Left lung (tissue), 10 donors: ENCODE measurements around the gene GAS2L2. TPM values are rescaled to one million over a fixed set of nuclear protein-coding genes. Genes with fewer than 3 reads are reported as not detected.

Source experiments
- ATAC-seq: fragments of 200-7000 bp; cut with Tn5 transposase; one replicate; pipeline ENCODE4 v1.9.1; 2020; ENCODE audit warnings: moderate library complexity
- DNase-seq, 4 donors: peaks; one replicate each; pipeline ENCODE4 v3.0.0-alpha.2; 2013 to 2020
- H3K27ac ChIP-seq, 2 donors: fragments of 200-600 bp; sonication (generic) in 1 of 2; one replicate each; pipeline versions ENCODE4 v1.5.0 to v1.8.0; 2020 to 2021
- H3K27me3 ChIP-seq, 2 donors: fragments of 200-600 bp; sonication (generic) in 1 of 2; one replicate each; pipeline versions ENCODE4 v1.5.0 to v1.8.0; 2020 to 2021
- H3K36me3 ChIP-seq, 2 donors: fragments of 200-600 bp; sonication (generic) in 1 of 2; one replicate each; pipeline versions ENCODE4 v1.5.0 to v1.8.0; 2020 to 2021
- H3K4me1 ChIP-seq, 2 donors: fragments of 200-600 bp; one replicate each; pipeline ENCODE4 v1.8.0; 2021
- H3K4me3 ChIP-seq, 2 donors: fragments of 200-600 bp; sonication (generic) in 1 of 2; one replicate each; pipeline versions ENCODE4 v1.5.0 to v1.8.0; 2020 to 2021; ENCODE audit warnings: mild to moderate bottlenecking in 1 of 2
- H3K9me3 ChIP-seq, 2 donors: fragments of 200-600 bp; sonication (generic) in 1 of 2; one replicate each; pipeline versions ENCODE4 v1.5.0 to v1.8.0; 2020 to 2021
- intact Hi-C, 2 donors: fragments of 100-400 bp; cut with DNase I; formaldehyde crosslinking; loops; one replicate each; pipeline versions ENCODE4 v1.11.2 to v1.14.2; 2022
- polyA plus RNA-seq, 6 donors: library from polyadenylated mRNA; unstranded; fragments of 120-200 nt; gene quantifications; one replicate each; pipeline ENCODE4 v1.2.1, GENCODE V29; 2013; ENCODE audit not compliant: insufficient read length in 6 of 6
- total RNA-seq, 2 donors: library from RNA; stranded (reverse); fragmentation: NEBNext Ultra II Directional; extraction: Animal tissue kit (Norgen Biotek cat#: 25700); gene quantifications; one replicate each; pipeline ENCODE4 v1.2.1, GENCODE V29; 2021
- TF ChIP-seq, protein P1 (sequence below), 2 donors: fragments of 200-600 bp; sonication (generic) in 1 of 2; IDR thresholded peaks; one replicate each; pipeline versions ENCODE4 v1.5.0 to v1.8.0; 2021; ENCODE audit warnings: antibody characterized with exemption in 2 of 2
- donor health status: DM: no; HTN: yes; CAD: no.
- donor health status: DM: no; HTN: no; CAD: no.

The GAS2L2 gene
- total and polyA plus RNA-seq, 8 donors = 0.15 to 1.8 (median 1.1) TPM

DNA sequence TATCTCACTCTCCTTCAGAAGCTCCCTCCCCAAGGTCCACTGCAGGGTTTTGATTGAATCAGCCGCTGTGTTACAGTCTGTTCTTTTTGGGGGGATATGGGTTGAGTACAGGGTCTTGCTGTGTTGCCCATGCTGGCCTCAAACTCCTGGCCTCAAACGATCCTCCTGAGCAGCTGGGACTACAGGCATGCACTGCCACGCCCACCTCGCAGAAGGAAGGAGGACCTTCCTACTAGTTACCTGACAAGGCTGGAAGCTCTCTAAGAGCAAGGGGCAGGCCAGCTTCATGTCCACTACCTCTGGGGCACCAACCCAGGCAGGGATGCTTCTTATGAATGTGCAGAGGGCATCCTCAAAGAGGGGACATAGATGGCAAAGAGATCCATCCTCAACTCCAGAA is 44.3 kb upstream of the GAS2L2 start:
- no peaks in the 10 kb centered on the region for H3K36me3 ChIP-seq
- TF ChIP-seq, protein P1, sequence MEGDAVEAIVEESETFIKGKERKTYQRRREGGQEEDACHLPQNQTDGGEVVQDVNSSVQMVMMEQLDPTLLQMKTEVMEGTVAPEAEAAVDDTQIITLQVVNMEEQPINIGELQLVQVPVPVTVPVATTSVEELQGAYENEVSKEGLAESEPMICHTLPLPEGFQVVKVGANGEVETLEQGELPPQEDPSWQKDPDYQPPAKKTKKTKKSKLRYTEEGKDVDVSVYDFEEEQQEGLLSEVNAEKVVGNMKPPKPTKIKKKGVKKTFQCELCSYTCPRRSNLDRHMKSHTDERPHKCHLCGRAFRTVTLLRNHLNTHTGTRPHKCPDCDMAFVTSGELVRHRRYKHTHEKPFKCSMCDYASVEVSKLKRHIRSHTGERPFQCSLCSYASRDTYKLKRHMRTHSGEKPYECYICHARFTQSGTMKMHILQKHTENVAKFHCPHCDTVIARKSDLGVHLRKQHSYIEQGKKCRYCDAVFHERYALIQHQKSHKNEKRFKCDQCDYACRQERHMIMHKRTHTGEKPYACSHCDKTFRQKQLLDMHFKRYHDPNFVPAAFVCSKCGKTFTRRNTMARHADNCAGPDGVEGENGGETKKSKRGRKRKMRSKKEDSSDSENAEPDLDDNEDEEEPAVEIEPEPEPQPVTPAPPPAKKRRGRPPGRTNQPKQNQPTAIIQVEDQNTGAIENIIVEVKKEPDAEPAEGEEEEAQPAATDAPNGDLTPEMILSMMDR (IDR thresholded peaks at IDR 0.05) = no peak
- H3K4me1 ChIP-seq = peaks cover 14 to 51% of the 10 kb centered on the region in 2 donors
- intact Hi-C loops = no loop called here
- H3K9me3 ChIP-seq = no peaks in the 10 kb centered on the region
- peaks cover 16 to 53% of the 10 kb centered on the region in 2 donors for H3K27me3 ChIP-seq
- no peak for DNase-seq
- no peak overlapping the region for H3K4me3 ChIP-seq
- no peak for ATAC-seq
- no peak overlapping the region for H3K27ac ChIP-seq

DNA sequence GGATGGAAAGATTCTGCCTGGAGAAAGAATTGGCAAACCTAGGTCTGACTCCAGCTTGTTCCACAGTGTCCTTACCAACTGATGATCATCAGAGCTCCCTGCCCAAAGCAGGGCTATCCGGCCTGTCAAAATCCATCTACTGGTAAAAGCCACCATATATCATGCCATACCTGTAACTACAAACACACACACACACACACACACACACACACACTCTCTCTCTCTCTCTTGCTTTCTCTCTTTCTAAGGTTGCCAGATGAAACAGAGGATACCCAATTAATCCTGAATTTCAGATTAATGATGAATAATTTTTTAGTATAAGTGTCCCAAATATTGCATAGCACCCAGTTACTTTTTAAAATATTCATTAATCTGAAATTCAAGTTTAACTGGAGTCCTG is 43.9 kb upstream of the GAS2L2 start:
- H3K27ac ChIP-seq = no peak overlapping the region
- no peak overlapping the region for H3K4me3 ChIP-seq
- H3K27me3 ChIP-seq = peaks cover 16 to 53% of the 10 kb centered on the region in 2 donors
- TF ChIP-seq, protein P1 (IDR thresholded peaks at IDR 0.05) = no peak
- peaks cover 14 to 47% of the 10 kb centered on the region in 2 donors for H3K4me1 ChIP-seq
- no peaks in the 10 kb centered on the region for H3K36me3 ChIP-seq
- no peaks in the 10 kb centered on the region for H3K9me3 ChIP-seq
- DNase-seq (no peak), ATAC-seq (no peak)
- intact Hi-C loops = no loop called here

DNA sequence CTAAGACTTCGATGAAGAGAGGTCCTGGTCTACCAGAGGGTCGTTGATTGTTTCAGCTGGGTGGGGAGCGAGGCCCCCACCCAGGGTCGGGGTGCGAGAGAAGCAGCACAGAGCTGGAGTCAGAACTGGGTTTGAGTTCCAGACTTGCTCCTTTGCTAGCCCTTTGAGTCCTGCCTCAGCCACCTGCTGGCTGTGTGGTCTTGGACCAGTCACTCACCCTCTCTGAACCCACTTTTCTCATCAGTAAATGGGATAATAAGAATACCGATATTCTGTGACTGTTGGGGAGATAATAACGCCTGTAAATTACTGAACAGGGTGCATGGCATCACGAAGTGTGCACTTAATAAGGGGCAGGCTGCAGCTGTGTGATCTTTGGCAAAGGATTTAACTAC is 42.8 kb upstream of the GAS2L2 start:
- H3K4me3 ChIP-seq = peak overlapping the region; percentile 56 to 58
- TF ChIP-seq, protein P1 (IDR thresholded peaks at IDR 0.05) = no peak
- ATAC-seq (no peak), DNase-seq (no peak)
- no peaks in the 10 kb centered on the region for H3K9me3 ChIP-seq
- intact Hi-C loops = no loop called here
- no peaks in the 10 kb centered on the region for H3K36me3 ChIP-seq
- peaks cover 16 to 53% of the 10 kb centered on the region in 2 donors for H3K27me3 ChIP-seq
- H3K27ac ChIP-seq = peak overlapping the region in 1 of 2 donors; percentile 53
- H3K4me1 ChIP-seq = peaks cover 14 to 36% of the 10 kb centered on the region in 2 donors

DNA sequence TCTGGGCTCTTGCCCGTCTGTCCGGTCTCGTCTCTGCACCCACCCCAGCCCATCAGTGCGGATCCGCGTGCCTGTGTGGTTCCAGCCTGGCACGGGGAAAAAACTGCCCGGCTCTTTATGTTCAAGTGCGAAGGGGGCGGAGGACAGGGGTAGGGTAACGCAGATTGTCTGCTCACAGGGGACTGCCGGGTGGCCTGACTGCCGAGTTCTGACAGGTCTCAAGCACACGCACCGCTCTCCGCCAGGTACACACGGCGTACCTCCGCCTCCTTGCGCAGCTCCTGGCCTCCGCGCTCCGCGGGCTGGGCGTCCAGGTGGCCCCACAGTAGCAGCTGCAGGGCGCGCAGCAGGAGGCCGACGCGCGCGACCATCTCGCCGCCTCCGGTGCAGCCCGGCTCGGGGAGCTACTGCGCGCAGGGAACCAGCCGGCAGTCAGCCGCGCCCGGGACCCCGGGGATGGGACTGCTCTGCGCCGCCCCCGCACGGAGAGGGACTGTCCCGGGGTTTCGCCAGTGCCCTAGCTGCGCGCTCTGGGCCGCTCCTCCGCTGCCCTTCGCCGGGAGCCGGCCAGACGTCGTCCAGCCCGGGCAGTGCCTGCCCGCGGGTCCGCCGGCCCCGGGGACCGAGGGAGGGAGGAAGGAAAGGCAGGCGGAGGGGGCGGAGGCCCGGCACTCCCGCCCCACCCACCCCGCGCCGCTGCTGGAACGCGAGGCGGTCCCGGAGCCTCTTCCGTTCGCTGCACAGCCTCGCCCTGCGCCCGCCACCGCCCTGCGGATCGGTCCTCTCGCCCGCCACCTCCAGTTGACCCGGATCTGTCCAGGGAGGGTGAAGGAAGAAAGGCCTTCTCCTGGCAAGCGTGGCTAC is 42.2 kb upstream of the GAS2L2 start, which contains the start of gene MMP28:
TSS of gene MMP28 (minus strand) at position 635 of the 864 bp plus-strand sequence. CDS start at position 371, 264 bp downstream.
- intact Hi-C loops = no loop called here
- Histone ChIP-seq H3K27ac (peak within 1 kb of the TSS; percentile 53 to 67), H3K27me3 (peaks cover 16 to 53% of the 10 kb centered on the region in 2 donors), H3K36me3 (no peaks in the 10 kb centered on the region), H3K9me3 (no peaks in the 10 kb centered on the region), H3K4me3 (peak within 1 kb of the TSS; percentile 56 to 58), H3K4me1 (peaks cover 12 to 30% of the 10 kb centered on the region in 2 donors)
- ATAC-seq (peak; percentile 80), DNase-seq (peak in 1 of 4 donors; percentile 89)
- TF ChIP-seq, protein P1 (IDR thresholded peaks at IDR 0.05) = no peak

DNA sequence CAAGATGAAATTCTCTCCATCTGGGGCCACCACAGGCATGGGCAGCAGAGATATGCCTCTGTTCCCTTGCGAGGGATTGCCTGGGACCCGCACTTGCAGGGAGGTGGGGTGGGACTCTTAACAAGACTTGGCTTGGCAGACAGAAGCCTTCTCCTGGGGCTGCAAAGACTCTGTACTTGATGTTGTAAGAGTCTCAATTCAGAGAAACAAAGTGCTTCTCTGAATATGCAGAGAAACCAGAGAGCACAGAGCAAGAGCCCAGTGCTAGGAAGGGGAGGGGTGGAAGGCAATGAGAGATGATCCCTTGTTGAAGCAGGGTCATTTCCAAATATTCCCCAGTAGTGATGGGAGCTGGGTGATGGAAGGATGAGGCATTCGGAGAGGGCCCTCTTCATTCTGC is 40.2 kb upstream of the GAS2L2 start:
- intact Hi-C loops = no loop called here
- Histone ChIP-seq H3K9me3 (no peaks in the 10 kb centered on the region), H3K27ac (no peak overlapping the region), H3K27me3 (peaks cover 16 to 53% of the 10 kb centered on the region in 2 donors), H3K4me1 (peaks cover 5 to 27% of the 10 kb centered on the region in 2 donors), H3K36me3 (no peaks in the 10 kb centered on the region), H3K4me3 (peak overlapping the region in 1 of 2 donors; percentile 58)
- TF ChIP-seq, protein P1 (IDR thresholded peaks at IDR 0.05) = no peak
- ATAC-seq (peak; percentile 15), DNase-seq (no peak)
